Effector CD8-positive, alpha-beta T cell (primary cell): Measurements from ENCODE around the gene MED13.
"Not testable (repeated sequence)": the region's sequence is repeated elsewhere in the genome, so short reads cannot be mapped to it uniquely, and the experiment has no call there.

ENCODE experiments used
- DNase-seq: peaks from one replicate; lab custom pipeline; 2025; lab: John Stamatoyannopoulos, UW

MED13 gene

GRCh38 chr17:61907361-61907760 is 157.7 kb downstream of the MED13 start:
- no peak for DNase-seq

- no peak for DNase-seq
These were observed 160.9 kb downstream of the MED13 start for GRCh38 chr17:61904094-61904710.

GRCh38 chr17:61903251-61903650 is 161.8 kb downstream of the MED13 start:
- no peak for DNase-seq

- DNase-seq: no peak
These were observed 167.4 kb downstream of the MED13 start for GRCh38 chr17:61897548-61898180.

GRCh38 chr17:61895391-61895790 is 169.7 kb downstream of the MED13 start:
- no peak for DNase-seq

- DNase-seq: not testable (repeated sequence)
These were observed 170.8 kb downstream of the MED13 start for GRCh38 chr17:61894310-61894709.
